Esophagus squamous epithelium (tissue), 5 donors: ENCODE measurements around the gene CACNB1. TPM values are rescaled to one million over a fixed set of nuclear protein-coding genes. Genes with fewer than 3 reads are reported as not detected.

ENCODE experiments used
- DNase-seq: peaks from one replicate; lab custom pipeline; 2025; lab: John Stamatoyannopoulos, UW
- H3K27ac ChIP-seq, 4 donors: fragments of 200-600 bp; sonication (generic); one replicate each; pipeline ENCODE4 v1.5.1; 2016 to 2019; ENCODE audit warnings: mild to moderate bottlenecking in 1 of 4
- H3K27me3 ChIP-seq, 4 donors: fragments of 200-600 bp; sonication (generic); 1 replicate in 3 of 4; 2 replicates in 1 of 4; pipeline versions ENCODE4 v1.5.1 to v1.6.0; 2017 to 2021; ENCODE audit warnings: antibody characterized with exemption in 1 of 4
- H3K36me3 ChIP-seq, 3 donors: fragments of 200-600 bp; sonication (generic); one replicate each; pipeline ENCODE4 v1.5.1; 2016 to 2019
- H3K4me1 ChIP-seq, 3 donors: fragments of 200-600 bp; sonication (generic); one replicate each; pipeline ENCODE4 v1.5.1; 2017 to 2019
- H3K4me3 ChIP-seq, 4 donors: fragments of 200-600 bp; sonication (generic); 1 replicate in 3 of 4; 2 replicates in 1 of 4; pipeline ENCODE4 v1.5.1; 2016 to 2019; ENCODE audit warnings: mild to moderate bottlenecking in 2 of 4, moderate library complexity in 1 of 4
- H3K9me3 ChIP-seq, 3 donors: fragments of 200-600 bp; sonication (generic); one replicate each; pipeline ENCODE4 v1.5.1; 2016 to 2019
- POLR2A ChIP-seq, 4 donors: fragments of 450-650 bp; IDR thresholded peaks; one replicate each; pipeline ENCODE4 v1.6.1; 2017; ENCODE audit warnings: antibody characterized with exemption in 4 of 4, mild to moderate bottlenecking in 4 of 4, moderate library complexity in 3 of 4
- WGBS, 2 donors: methylation state at CpG; one replicate each; pipeline ENCODE4 v1.1.5; 2018; 5-methylcytosine and 5-hydroxymethylcytosine counted together
- intact Hi-C: fragments of 100-400 bp; cut with DNase I; formaldehyde crosslinking; loops from one replicate; pipeline ENCODE4 v1.15.0; 2022
- total RNA-seq, 4 donors: library from RNA; depleted of rRNA; stranded (reverse); fragments of >200 nt; gene quantifications; one replicate each; pipeline ENCODE4 v1.1.0, GENCODE V29; 2016
- TF ChIP-seq, protein P1 (sequence below), 6 experiments: fragments of 450-650 bp in 4 of 6; fragments of 200-600 bp in 2 of 6; sonication (generic) in 2 of 6; IDR thresholded peaks; one replicate each; pipeline ENCODE4 v1.5.1; 2016 to 2019; ENCODE audit warnings: antibody characterized with exemption in 6 of 6, mild to moderate bottlenecking in 4 of 6, moderate library complexity in 4 of 6
- donor health status: DM: yes; HTN: yes; CAD: no.

CACNB1 gene
- total RNA-seq, 4 donors from 2014 or later: 0.53 to 3.6 (median 0.99) TPM

DNA sequence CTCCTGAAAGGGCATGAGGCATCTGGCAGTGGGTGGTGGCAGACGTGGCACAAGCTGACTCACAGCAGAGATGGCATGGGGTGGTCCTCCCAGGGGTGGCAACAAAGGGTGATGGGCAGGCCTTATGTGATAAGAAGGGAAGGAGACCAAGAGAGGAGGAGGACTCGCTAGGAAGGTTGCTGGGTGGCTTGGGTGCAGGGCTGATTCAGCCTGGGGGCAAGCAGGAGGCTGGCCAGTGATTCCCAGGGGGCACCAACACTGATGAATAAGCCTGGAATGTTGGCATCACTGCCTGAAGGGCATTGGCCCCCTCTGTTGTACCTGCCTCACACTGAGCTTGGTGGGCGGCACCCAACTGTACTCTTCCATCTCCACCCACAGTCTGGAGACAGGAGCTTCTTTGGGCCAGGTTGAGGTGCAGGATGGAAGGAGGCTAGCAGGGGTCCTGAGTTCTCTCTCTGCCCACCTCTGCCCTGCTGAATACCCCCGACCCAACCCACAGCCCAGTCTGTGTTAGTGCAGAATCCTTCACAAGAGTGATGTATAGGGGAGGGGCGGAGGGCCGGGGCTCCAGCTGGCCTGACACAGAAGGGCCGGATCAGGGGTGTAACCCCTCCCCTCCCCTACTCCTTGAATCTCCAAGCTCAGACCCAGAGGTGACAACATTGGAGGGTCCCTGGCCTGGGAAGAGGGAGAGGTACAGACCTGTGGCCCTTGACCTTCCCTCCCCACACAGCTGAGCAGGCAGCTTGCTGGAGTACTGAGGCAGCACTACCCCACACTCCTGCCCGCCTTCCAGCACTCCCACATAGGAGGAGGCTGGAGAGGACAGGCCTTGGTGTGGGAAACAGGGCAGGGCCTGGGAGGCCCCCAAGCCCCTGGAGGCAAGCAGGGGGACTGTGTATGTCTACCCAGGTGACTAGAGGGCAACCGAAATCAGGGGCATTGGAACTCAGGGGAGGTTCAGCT lies 25.7 kb upstream of the CACNB1 start:
- 45 to 59% methylated on average over 2 to 4 of the region's 9 CpGs for WGBS, 2 donors
- Histone ChIP-seq H3K4me3 (no peak overlapping the region), H3K4me1 (peaks cover 18 to 34% (median 18%) of the 10 kb centered on the region in 3 donors), H3K36me3 (no peaks in the 10 kb centered on the region), H3K27me3 (peaks cover 8 to 84% (median 21%) of the 10 kb centered on the region in 4 donors), H3K27ac (no peak overlapping the region), H3K9me3 (no peaks in the 10 kb centered on the region)
- DNase-seq: no peak
- intact Hi-C loops: no loop called here
- TF ChIP-seq, protein P1, sequence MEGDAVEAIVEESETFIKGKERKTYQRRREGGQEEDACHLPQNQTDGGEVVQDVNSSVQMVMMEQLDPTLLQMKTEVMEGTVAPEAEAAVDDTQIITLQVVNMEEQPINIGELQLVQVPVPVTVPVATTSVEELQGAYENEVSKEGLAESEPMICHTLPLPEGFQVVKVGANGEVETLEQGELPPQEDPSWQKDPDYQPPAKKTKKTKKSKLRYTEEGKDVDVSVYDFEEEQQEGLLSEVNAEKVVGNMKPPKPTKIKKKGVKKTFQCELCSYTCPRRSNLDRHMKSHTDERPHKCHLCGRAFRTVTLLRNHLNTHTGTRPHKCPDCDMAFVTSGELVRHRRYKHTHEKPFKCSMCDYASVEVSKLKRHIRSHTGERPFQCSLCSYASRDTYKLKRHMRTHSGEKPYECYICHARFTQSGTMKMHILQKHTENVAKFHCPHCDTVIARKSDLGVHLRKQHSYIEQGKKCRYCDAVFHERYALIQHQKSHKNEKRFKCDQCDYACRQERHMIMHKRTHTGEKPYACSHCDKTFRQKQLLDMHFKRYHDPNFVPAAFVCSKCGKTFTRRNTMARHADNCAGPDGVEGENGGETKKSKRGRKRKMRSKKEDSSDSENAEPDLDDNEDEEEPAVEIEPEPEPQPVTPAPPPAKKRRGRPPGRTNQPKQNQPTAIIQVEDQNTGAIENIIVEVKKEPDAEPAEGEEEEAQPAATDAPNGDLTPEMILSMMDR (IDR thresholded peaks at IDR 0.05): no peak
- TF ChIP-seq POLR2A (IDR thresholded peaks at IDR 0.05): no peak

DNA sequence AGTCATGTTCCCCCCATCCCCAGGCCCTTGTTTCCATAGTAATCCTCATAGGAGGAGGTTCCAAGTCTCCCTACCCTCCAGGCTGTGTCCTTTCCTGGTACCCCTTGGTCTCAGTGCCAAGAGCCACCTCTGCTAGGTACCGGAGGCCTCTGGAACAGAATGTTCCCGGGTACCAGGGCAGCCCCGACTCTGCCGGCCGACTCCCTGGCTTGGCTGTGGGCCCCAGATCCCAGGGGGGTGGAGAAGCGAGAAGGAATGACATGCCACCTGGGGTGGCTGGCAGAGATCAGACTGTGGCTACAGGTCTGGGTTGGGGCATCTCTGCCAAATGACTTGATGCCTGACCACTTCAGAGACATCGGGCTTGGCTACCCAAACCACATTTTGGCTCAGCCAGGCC lies 24.7 kb upstream of the CACNB1 start:
- intact Hi-C loops: no loop called here
- H3K4me1 ChIP-seq: peaks cover 18 to 34% (median 18%) of the 10 kb centered on the region in 3 donors
- peaks cover 8 to 84% (median 20%) of the 10 kb centered on the region in 4 donors for H3K27me3 ChIP-seq
- 67 to 82% methylated on average over 1 to 4 of the region's 7 CpGs for WGBS, 2 donors
- DNase-seq: no peak
- no peaks in the 10 kb centered on the region for H3K36me3 ChIP-seq
- H3K4me3 ChIP-seq: no peak overlapping the region
- H3K27ac ChIP-seq: no peak overlapping the region
- no peaks in the 10 kb centered on the region for H3K9me3 ChIP-seq
- no peak for TF ChIP-seq POLR2A (IDR thresholded peaks at IDR 0.05)
- TF ChIP-seq, protein P1 (IDR thresholded peaks at IDR 0.05): no peak

DNA sequence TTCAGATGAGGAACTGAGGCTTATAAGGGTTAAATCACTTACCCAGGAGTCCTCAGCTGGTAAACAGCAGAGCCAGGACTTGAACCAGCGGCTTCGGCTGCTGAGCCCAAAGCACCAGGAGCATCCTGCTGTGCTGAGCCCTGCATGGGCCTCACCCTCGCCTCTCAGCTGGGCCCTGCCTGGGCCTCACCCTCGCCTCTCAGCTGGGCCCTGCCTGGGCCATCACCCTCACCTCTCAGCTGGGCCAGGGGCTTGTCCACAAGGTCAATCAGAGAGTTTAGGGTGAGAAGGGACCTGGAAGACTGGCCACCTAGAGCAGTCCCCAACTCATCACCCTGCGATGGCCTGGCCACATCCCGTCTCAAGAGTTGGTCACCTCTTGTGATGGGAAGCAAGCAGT lies 24.1 kb upstream of the CACNB1 start:
- H3K27ac ChIP-seq: no peak overlapping the region
- peaks cover 8 to 84% (median 19%) of the 10 kb centered on the region in 4 donors for H3K27me3 ChIP-seq
- DNase-seq: no peak
- H3K4me3 ChIP-seq: no peak overlapping the region
- no peaks in the 10 kb centered on the region for H3K9me3 ChIP-seq
- peaks cover 18 to 34% (median 18%) of the 10 kb centered on the region in 3 donors for H3K4me1 ChIP-seq
- WGBS, 2 donors: 91 to 96% methylated on average over 4 to 5 of the region's 6 CpGs
- no peaks in the 10 kb centered on the region for H3K36me3 ChIP-seq
- intact Hi-C loops: no loop called here
- no peak for TF ChIP-seq POLR2A (IDR thresholded peaks at IDR 0.05)
- TF ChIP-seq, protein P1 (IDR thresholded peaks at IDR 0.05): no peak

DNA sequence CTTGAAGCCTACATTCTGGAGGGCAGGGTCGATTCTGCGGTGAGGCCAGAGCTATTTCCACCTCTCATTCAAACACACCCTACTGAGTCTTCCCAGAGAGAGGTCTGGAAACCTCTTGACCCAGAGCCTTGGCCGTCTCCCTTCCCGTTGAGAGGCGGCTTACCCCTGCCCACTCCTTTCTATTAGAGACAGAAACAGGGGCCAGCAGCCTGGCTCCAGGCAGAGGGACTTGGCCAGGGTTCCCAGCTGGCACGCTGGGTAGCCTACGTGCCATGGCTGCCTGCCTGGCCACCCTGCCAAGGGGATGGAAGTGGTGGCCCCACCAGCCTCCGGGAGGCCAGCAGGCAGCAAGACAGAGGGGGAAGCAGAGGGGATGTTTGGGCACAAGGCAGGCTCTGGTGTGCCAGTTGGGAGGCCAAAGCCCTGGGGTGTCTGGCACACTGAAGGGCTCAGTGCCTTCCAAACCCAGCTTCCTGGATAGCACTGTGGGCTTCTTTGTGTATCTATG lies 22.2 kb upstream of the CACNB1 start:
- H3K4me3 ChIP-seq: no peak overlapping the region

More for the DNA sequence above, 22.2 kb upstream of the CACNB1 start:
- Histone ChIP-seq H3K4me1 (peaks cover 2 to 15% (median 2%) of the 10 kb centered on the region in 3 donors), H3K36me3 (no peaks in the 10 kb centered on the region), H3K9me3 (no peaks in the 10 kb centered on the region), H3K27me3 (peaks cover 0 to 84% (median 2%) of the 10 kb centered on the region in 4 donors), H3K27ac (no peak overlapping the region)
- intact Hi-C loops: no loop called here
- WGBS, 2 donors: 47 to 67% methylated on average over 3 of the region's 8 CpGs
- DNase-seq: no peak
- TF ChIP-seq POLR2A (IDR thresholded peaks at IDR 0.05): no peak
- TF ChIP-seq, protein P1 (IDR thresholded peaks at IDR 0.05): no peak
